Vagina (tissue), 2 donors: ENCODE results near the gene ABLIM2. TPM values are rescaled to one million over a fixed set of nuclear protein-coding genes. Genes with fewer than 3 reads are reported as not detected.

Experiments used
- DNase-seq, 2 donors: peaks; one replicate each; pipeline ENCODE4 v3.0.0-alpha.2; 2017; ENCODE audit errors: extremely low spot score in 2 of 2
- H3K27ac ChIP-seq: fragments of 200-600 bp; sonication (generic); one replicate; pipeline ENCODE4 v1.5.1; 2019
- H3K27me3 ChIP-seq: fragments of 200-600 bp; sonication (generic); one replicate; pipeline ENCODE4 v1.5.1; 2019
- H3K36me3 ChIP-seq, 2 donors: fragments of 200-600 bp; sonication (generic); one replicate each; pipeline ENCODE4 v1.5.1; 2017 to 2019
- H3K4me1 ChIP-seq: fragments of 200-600 bp; sonication (generic); one replicate; pipeline ENCODE4 v1.5.1; 2019
- H3K4me3 ChIP-seq, 2 donors: fragments of 200-600 bp; sonication (generic); 1 replicate in 1 of 2; 2 replicates in 1 of 2; pipeline ENCODE4 v1.5.1; 2016 to 2019
- H3K9me3 ChIP-seq: fragments of 200-600 bp; sonication (generic); one replicate; pipeline ENCODE4 v1.5.1; 2019
- CTCF ChIP-seq, 3 experiments: fragments of 450-650 bp in 2 of 3; fragments of 200-600 bp in 1 of 3; sonication (generic) in 1 of 3; IDR thresholded peaks; one replicate each; pipeline ENCODE4 v1.5.1; 2017 to 2019; ENCODE audit warnings: antibody characterized with exemption in 3 of 3, mild to moderate bottlenecking in 2 of 3, moderate library complexity in 2 of 3
- POLR2A ChIP-seq, 2 donors: fragments of 450-650 bp; IDR thresholded peaks; one replicate each; pipeline ENCODE4 v1.6.1; 2017; ENCODE audit warnings: antibody characterized with exemption in 2 of 2, mild to moderate bottlenecking in 2 of 2, moderate library complexity in 2 of 2
- POLR2AphosphoS5 ChIP-seq, 2 donors: sonication (generic); formaldehyde crosslinking; IDR thresholded peaks; one replicate each; pipeline ENCODE4 v1.9.0; 2017; ENCODE audit warnings: antibody characterized with exemption in 2 of 2, mild to moderate bottlenecking in 2 of 2, low read depth in 1 of 2; ENCODE audit not compliant: insufficient read depth in 1 of 2
- intact Hi-C: fragments of 100-400 bp; cut with DNase I; formaldehyde crosslinking; loops from one replicate; pipeline ENCODE4 v1.15.1; 2023
- total RNA-seq: library from RNA; depleted of rRNA; stranded (reverse); fragments of >200 nt; gene quantifications from one replicate; pipeline ENCODE4 v1.2.3, GENCODE V29; 2016

The ABLIM2 gene
- total RNA-seq, 1 donor from 2014 or later: 15.5 TPM

GRCh38 chr4:8086783-8087445 is 71.7 kb downstream of the ABLIM2 start:
- no peak overlapping the region for H3K4me3 ChIP-seq
- H3K27me3 ChIP-seq: no peaks in the 10 kb centered on the region
- no peak for DNase-seq
- no peak overlapping the region for H3K27ac ChIP-seq
- H3K9me3 ChIP-seq: no peaks in the 10 kb centered on the region
- H3K4me1 ChIP-seq: no peaks in the 10 kb centered on the region
- no peaks in the 10 kb centered on the region for H3K36me3 ChIP-seq
- intact Hi-C loops: no loop called here
- no peak for TF ChIP-seq POLR2A (IDR thresholded peaks at IDR 0.05)
- no peak for TF ChIP-seq CTCF (IDR thresholded peaks at IDR 0.05)
- TF ChIP-seq POLR2AphosphoS5 (IDR thresholded peaks at IDR 0.05; ENCODE audit: insufficient read depth in 1 of 2, low read depth in 1 of 2): no peak

GRCh38 chr4:8085491-8086117 is 73.0 kb downstream of the ABLIM2 start:
- TF ChIP-seq CTCF (IDR thresholded peaks at IDR 0.05): no peak
- TF ChIP-seq POLR2A (IDR thresholded peaks at IDR 0.05): no peak
- no peak for TF ChIP-seq POLR2AphosphoS5 (IDR thresholded peaks at IDR 0.05; ENCODE audit: insufficient read depth in 1 of 2, low read depth in 1 of 2)
- H3K27ac ChIP-seq: no peak overlapping the region
- H3K36me3 ChIP-seq: no peaks in the 10 kb centered on the region
- intact Hi-C loops: no loop called here
- H3K9me3 ChIP-seq: no peaks in the 10 kb centered on the region
- DNase-seq: no peak
- no peaks in the 10 kb centered on the region for H3K4me1 ChIP-seq
- no peaks in the 10 kb centered on the region for H3K27me3 ChIP-seq
- H3K4me3 ChIP-seq: no peak overlapping the region

GRCh38 chr4:8084712-8085490 is 73.7 kb downstream of the ABLIM2 start:
- intact Hi-C loops: no loop called here
- Histone ChIP-seq H3K4me1 (no peaks in the 10 kb centered on the region), H3K27me3 (no peaks in the 10 kb centered on the region), H3K4me3 (no peak overlapping the region), H3K27ac (no peak overlapping the region), H3K36me3 (no peaks in the 10 kb centered on the region), H3K9me3 (no peaks in the 10 kb centered on the region)
- DNase-seq: no peak
- no peak for TF ChIP-seq CTCF (IDR thresholded peaks at IDR 0.05)
- no peak for TF ChIP-seq POLR2AphosphoS5 (IDR thresholded peaks at IDR 0.05; ENCODE audit: insufficient read depth in 1 of 2, low read depth in 1 of 2)
- TF ChIP-seq POLR2A (IDR thresholded peaks at IDR 0.05): no peak

- no peaks in the 10 kb centered on the region for H3K9me3 ChIP-seq
- no peak overlapping the region for H3K4me3 ChIP-seq
- no peak for TF ChIP-seq CTCF (IDR thresholded peaks at IDR 0.05)
- no peak for TF ChIP-seq POLR2A (IDR thresholded peaks at IDR 0.05)
- TF ChIP-seq POLR2AphosphoS5 (IDR thresholded peaks at IDR 0.05; ENCODE audit: insufficient read depth in 1 of 2, low read depth in 1 of 2): no peak
- H3K4me1 ChIP-seq: no peaks in the 10 kb centered on the region
- no peaks in the 10 kb centered on the region for H3K27me3 ChIP-seq
- no peaks in the 10 kb centered on the region for H3K36me3 ChIP-seq
- H3K27ac ChIP-seq: no peak overlapping the region
- intact Hi-C loops: no loop called here
- DNase-seq: no peak
Observed at GRCh38 chr4:8084031-8084660, 74.5 kb downstream of the ABLIM2 start.
